DOHH2 (cell line): Measurements from ENCODE around the gene VPS8.

Source experiments
- H3F3A ChIP-seq: fragments of 200-600 bp; sonication (generic), shearing (Covaris generic); 2 replicates; pipeline ENCODE4 v1.6.0; 2016; ENCODE audit warnings: antibody characterized with exemption, mild to moderate bottlenecking; ENCODE audit not compliant: control insufficient read depth, insufficient read depth
- H3K27ac ChIP-seq: fragments of 200-600 bp; sonication (generic); 2 replicates; pipeline ENCODE4 v1.5.1; 2014; ENCODE audit warnings: low read depth, mild to moderate bottlenecking, low read length, moderate library complexity
- H3K27me3 ChIP-seq: fragments of 200-600 bp; sonication (generic); 2 replicates; pipeline ENCODE4 v1.6.1; 2014; ENCODE audit warnings: mild to moderate bottlenecking, low read length, mixed read lengths; ENCODE audit not compliant: control insufficient read depth
- H3K36me3 ChIP-seq: fragments of 200-600 bp; sonication (generic); 2 replicates; pipeline ENCODE4 v1.6.1; 2014; ENCODE audit warnings: mild to moderate bottlenecking, low read length, moderate library complexity, mixed read lengths; ENCODE audit not compliant: control insufficient read depth
- H3K4me1 ChIP-seq: fragments of 200-600 bp; sonication (generic); 2 replicates; pipeline ENCODE4 v1.6.1; 2014; ENCODE audit warnings: mild to moderate bottlenecking, low read length, mixed read lengths; ENCODE audit not compliant: control insufficient read depth
- H3K4me2 ChIP-seq: fragments of 200-600 bp; sonication (generic); 2 replicates; pipeline ENCODE4 v1.6.0; 2014; ENCODE audit warnings: mild to moderate bottlenecking, low read length, moderate library complexity
- H3K4me3 ChIP-seq: fragments of 200-600 bp; sonication (generic); 2 replicates; pipeline ENCODE4 v1.5.1; 2014; ENCODE audit warnings: mild to moderate bottlenecking, low read length, mixed read lengths
- H3K79me2 ChIP-seq: fragments of 200-600 bp; sonication (generic); 2 replicates; pipeline ENCODE4 v1.6.1; 2014; ENCODE audit warnings: mild to moderate bottlenecking, low read length, mixed read lengths; ENCODE audit not compliant: control insufficient read depth
- H3K9me2 ChIP-seq: fragments of 200-600 bp; sonication (generic); replicated peaks from 2 replicates; pipeline ENCODE4 v1.6.1; 2014; ENCODE audit warnings: mild to moderate bottlenecking, low read length, mixed read lengths; ENCODE audit not compliant: control insufficient read depth
- H3K9me3 ChIP-seq: fragments of 200-600 bp; sonication (generic); 2 replicates; pipeline ENCODE4 v1.6.1; 2014; ENCODE audit warnings: antibody characterized with exemption, low read length, mixed read lengths; ENCODE audit not compliant: control insufficient read depth, insufficient read depth
- H4K20me1 ChIP-seq: fragments of 200-600 bp; sonication (generic); 2 replicates; pipeline ENCODE4 v1.6.0; 2014; ENCODE audit warnings: low read depth, mild to moderate bottlenecking, antibody characterized with exemption, low read length, moderate library complexity; ENCODE audit not compliant: control insufficient read depth, insufficient read depth
- EZH2phosphoT487 ChIP-seq: fragments of 200-600 bp; sonication (generic); IDR thresholded peaks from 2 replicates; pipeline ENCODE4 v1.6.1; 2017; ENCODE audit warnings: borderline replicate concordance, mild to moderate bottlenecking, antibody characterized with exemption, low read length, moderate library complexity, mixed read lengths
- TF ChIP-seq, protein P1 (sequence below): fragments of 200-600 bp; sonication (generic); IDR thresholded peaks from one replicate; pipeline ENCODE4 v1.5.1; 2014; ENCODE audit warnings: antibody characterized with exemption, mild to moderate bottlenecking, low read depth, low read length; ENCODE audit not compliant: poor library complexity, severe bottlenecking

Gene VPS8

DNA sequence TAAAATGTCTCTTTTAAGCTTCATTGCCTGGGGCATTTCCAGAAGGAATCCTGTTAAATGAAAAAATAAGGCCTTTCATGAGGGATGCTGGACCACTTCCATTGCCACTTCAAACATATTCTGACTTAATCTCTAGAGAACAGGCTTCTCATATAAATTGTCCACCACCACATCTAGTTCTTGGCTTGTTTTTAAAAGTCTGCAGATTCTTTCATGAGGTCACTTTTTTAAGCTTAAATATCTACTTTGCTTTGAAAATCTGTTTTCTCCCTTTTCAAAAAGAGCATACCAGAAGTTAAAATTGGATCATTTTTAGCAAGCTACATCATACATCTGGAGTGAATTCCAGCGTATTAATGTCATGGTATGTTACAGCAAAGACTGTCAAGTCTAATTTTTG lies 209.3 kb downstream of the VPS8 start:
- TF ChIP-seq, protein P1, sequence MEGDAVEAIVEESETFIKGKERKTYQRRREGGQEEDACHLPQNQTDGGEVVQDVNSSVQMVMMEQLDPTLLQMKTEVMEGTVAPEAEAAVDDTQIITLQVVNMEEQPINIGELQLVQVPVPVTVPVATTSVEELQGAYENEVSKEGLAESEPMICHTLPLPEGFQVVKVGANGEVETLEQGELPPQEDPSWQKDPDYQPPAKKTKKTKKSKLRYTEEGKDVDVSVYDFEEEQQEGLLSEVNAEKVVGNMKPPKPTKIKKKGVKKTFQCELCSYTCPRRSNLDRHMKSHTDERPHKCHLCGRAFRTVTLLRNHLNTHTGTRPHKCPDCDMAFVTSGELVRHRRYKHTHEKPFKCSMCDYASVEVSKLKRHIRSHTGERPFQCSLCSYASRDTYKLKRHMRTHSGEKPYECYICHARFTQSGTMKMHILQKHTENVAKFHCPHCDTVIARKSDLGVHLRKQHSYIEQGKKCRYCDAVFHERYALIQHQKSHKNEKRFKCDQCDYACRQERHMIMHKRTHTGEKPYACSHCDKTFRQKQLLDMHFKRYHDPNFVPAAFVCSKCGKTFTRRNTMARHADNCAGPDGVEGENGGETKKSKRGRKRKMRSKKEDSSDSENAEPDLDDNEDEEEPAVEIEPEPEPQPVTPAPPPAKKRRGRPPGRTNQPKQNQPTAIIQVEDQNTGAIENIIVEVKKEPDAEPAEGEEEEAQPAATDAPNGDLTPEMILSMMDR, result no peak
- no peak for TF ChIP-seq EZH2phosphoT487
- no peaks in the 10 kb centered on the region for H3K27me3 ChIP-seq
- no peak overlapping the region for H3K27ac ChIP-seq
- H3K4me2 ChIP-seq, result no peak overlapping the region
- H4K20me1 ChIP-seq, result no peaks in the 10 kb centered on the region
- no peaks in the 10 kb centered on the region for H3K9me2 ChIP-seq
- no peaks in the 10 kb centered on the region for H3K9me3 ChIP-seq
- H3K4me1 ChIP-seq, result 0 out of 2 replicates have a peak, but pooled peaks cover 3% of the 10 kb centered on the region
- H3K36me3 ChIP-seq, result no peaks in the 10 kb centered on the region
- H3F3A ChIP-seq, result no peaks in the 10 kb centered on the region
- H3K4me3 ChIP-seq, result no peak overlapping the region
- no peaks in the 10 kb centered on the region for H3K79me2 ChIP-seq

DNA sequence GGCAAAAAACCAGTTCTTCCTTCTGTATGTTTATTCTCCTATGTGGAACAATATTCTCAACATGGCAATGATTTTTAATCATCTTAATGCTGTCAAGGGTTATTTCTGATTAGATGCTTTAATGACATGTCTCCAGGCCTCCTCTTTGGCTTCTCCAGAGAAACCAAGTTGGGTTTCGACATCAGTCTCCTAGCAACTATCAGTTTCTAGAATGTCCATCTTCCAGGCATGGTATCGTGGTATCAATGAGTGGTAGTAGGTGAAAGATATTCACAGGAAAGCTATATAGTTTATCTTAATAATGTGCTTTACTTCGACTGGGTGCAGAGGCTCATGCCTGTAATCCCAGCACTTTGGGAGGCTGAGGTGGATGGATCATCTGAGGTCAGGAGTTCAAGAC lies 212.4 kb downstream of the VPS8 start:
- no peak overlapping the region for H3K4me2 ChIP-seq
- no peaks in the 10 kb centered on the region for H3K79me2 ChIP-seq
- H3K36me3 ChIP-seq, result no peaks in the 10 kb centered on the region
- TF ChIP-seq EZH2phosphoT487, result no peak
- H3K4me3 ChIP-seq, result no peak overlapping the region
- H4K20me1 ChIP-seq, result no peaks in the 10 kb centered on the region
- H3K27ac ChIP-seq, result no peak overlapping the region
- no peaks in the 10 kb centered on the region for H3K9me2 ChIP-seq
- no peaks in the 10 kb centered on the region for H3F3A ChIP-seq
- H3K9me3 ChIP-seq, result no peaks in the 10 kb centered on the region
- H3K27me3 ChIP-seq, result no peaks in the 10 kb centered on the region
- H3K4me1 ChIP-seq, result 0 out of 2 replicates have a peak, but pooled peaks cover 3% of the 10 kb centered on the region

DNA sequence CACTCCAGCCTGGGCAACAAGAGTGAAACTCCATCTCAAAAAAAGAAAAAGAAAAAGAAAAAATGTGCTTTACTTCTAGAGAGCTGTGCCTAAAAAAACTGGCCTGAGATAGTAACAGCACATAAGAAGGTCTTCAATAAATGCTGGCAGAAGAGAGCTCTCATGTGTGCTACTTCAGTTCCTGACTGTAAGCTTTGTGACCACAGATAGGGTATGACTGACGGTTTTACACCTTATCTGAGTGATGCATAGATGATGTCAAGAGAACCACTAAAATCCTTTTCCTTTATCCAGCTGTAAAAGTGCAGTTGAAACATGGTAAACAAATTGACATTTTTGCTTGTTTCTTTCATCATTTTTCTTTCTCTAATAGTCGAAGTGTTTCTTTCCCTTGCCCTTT lies 213.0 kb downstream of the VPS8 start:
- Histone ChIP-seq H3K9me2 (no peaks in the 10 kb centered on the region), H3K9me3 (no peaks in the 10 kb centered on the region), H3K4me1 (0 out of 2 replicates have a peak, but pooled peaks cover 3% of the 10 kb centered on the region), H3K36me3 (no peaks in the 10 kb centered on the region), H3K27me3 (no peaks in the 10 kb centered on the region), H3F3A (no peaks in the 10 kb centered on the region), H3K27ac (no peak overlapping the region), H4K20me1 (no peaks in the 10 kb centered on the region), H3K79me2 (no peaks in the 10 kb centered on the region), H3K4me2 (no peak overlapping the region), H3K4me3 (no peak overlapping the region)
- no peak for TF ChIP-seq EZH2phosphoT487
- TF ChIP-seq, protein P1, result no peak

DNA sequence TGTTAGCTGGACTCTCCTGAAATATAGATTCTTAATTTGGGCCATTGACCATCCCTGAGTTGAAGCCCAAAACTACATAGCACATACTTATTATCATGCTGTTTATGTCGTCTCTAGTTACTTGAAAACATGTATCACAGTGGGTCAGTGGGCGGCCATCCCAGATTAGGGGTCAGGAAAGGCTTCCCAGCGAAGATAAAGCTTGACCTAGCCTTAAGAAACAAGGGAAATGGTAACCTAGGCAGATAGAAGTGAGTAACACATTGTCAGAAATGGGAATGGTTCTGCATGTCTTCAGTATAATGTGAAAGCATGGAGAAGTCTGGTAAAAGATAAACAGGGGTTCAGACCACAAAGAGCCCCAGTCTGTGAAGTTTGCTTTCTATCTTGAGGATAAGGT lies 216.2 kb downstream of the VPS8 start:
- H3K27ac ChIP-seq, result no peak overlapping the region
- no peaks in the 10 kb centered on the region for H4K20me1 ChIP-seq
- TF ChIP-seq, protein P1, result no peak
- no peak for TF ChIP-seq EZH2phosphoT487
- H3K9me2 ChIP-seq, result no peaks in the 10 kb centered on the region
- H3K9me3 ChIP-seq, result no peaks in the 10 kb centered on the region
- no peaks in the 10 kb centered on the region for H3F3A ChIP-seq
- H3K4me2 ChIP-seq, result no peak overlapping the region
- no peaks in the 10 kb centered on the region for H3K27me3 ChIP-seq
- no peaks in the 10 kb centered on the region for H3K36me3 ChIP-seq
- H3K79me2 ChIP-seq, result no peaks in the 10 kb centered on the region
- H3K4me3 ChIP-seq, result no peak overlapping the region
- 0 out of 2 replicates have a peak, but pooled peaks cover 3% of the 10 kb centered on the region for H3K4me1 ChIP-seq
